ENCODE results near the gene ANXA4.
"Not testable (repeated sequence)": the region's sequence is repeated elsewhere in the genome, so short reads cannot be mapped to it uniquely, and the experiment has no call there.

Gene ANXA4

DNA sequence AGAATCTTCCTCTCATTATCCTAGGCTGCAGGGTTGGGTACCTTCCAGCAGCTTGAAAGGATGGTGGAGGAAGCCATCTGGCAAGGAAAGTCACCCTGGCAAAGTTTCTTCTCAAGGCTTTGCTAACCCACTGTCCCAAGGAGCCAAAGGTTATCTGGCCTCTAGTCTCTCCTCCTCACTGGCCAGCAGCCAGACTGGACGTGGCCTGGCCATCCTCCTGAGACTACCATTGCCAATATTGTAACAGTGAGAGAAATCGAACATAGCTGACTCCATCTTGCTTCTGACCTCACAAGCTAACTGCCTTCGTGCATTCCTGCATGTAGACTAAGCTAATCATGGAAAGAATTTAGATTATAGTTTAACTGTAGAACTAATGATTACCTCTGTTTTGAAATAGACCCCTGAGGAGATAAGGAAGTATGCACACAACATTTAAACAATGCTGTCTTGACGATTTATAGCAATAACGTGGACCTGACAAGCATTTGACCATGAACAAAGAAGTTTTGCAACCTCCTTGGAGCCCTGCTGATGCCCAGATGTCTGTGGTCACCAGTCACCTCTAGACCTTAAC lies 7.8 kb upstream of the ANXA4 start:
- POLR2A ChIA-PET = no interaction called here
- TF ChIP-seq, protein P1, sequence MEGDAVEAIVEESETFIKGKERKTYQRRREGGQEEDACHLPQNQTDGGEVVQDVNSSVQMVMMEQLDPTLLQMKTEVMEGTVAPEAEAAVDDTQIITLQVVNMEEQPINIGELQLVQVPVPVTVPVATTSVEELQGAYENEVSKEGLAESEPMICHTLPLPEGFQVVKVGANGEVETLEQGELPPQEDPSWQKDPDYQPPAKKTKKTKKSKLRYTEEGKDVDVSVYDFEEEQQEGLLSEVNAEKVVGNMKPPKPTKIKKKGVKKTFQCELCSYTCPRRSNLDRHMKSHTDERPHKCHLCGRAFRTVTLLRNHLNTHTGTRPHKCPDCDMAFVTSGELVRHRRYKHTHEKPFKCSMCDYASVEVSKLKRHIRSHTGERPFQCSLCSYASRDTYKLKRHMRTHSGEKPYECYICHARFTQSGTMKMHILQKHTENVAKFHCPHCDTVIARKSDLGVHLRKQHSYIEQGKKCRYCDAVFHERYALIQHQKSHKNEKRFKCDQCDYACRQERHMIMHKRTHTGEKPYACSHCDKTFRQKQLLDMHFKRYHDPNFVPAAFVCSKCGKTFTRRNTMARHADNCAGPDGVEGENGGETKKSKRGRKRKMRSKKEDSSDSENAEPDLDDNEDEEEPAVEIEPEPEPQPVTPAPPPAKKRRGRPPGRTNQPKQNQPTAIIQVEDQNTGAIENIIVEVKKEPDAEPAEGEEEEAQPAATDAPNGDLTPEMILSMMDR (IDR thresholded peaks at IDR 0.05; ENCODE audit: control extremely low read depth, extremely low read depth, low read depth, missing control alignments) = no peak
- DNase-seq (ENCODE audit: extremely low spot score) = no peak
- CTCF ChIA-PET = interaction anchor here (0.7 to 5.3 kb wide), 5 partner anchors 9 to 82 kb away, joined by 3 to 82 read pairs (median 5); no protein-coding TSS in a partner anchor

DNA sequence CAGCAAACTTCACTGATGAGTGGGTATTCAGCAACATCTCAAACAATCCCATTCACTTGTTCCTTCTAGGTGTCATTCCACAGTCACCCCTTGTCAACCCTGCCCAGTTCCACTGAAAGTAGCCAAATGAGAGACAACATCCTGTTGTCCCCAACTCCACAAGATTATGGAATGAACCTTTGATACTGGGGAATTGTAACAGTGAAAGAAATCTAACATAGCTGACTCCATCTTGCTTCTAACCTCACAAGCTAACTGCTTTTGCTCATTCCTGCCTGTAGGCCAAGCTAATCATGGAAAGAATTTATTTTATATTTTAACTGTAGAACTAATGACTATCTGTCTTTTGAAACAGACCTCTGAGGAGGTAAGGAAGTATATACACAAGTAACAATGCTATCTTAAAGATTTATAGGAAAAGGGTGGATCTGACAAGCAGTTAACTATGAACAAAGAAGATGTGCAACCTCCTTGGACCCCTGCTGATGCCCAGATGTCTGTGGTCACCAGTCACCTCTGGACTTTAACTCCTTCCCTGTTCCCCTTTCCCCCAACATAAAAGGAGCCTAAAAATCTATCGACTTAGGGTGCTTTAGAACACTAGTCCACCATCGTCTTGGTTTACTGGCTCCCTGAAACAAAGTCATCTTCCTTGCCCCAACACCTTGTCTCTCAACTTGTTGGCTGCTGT lies 6.9 kb upstream of the ANXA4 start:
- CTCF ChIA-PET = interaction anchor here (0.9 to 5.3 kb wide), 6 partner anchors 10 to 81 kb away, joined by 3 to 82 read pairs (median 4); no protein-coding TSS in a partner anchor
- TF ChIP-seq, protein P1 (IDR thresholded peaks at IDR 0.05; ENCODE audit: control extremely low read depth, extremely low read depth, low read depth, missing control alignments) = no peak
- POLR2A ChIA-PET = no interaction called here
- no peak for DNase-seq (ENCODE audit: extremely low spot score)

DNA sequence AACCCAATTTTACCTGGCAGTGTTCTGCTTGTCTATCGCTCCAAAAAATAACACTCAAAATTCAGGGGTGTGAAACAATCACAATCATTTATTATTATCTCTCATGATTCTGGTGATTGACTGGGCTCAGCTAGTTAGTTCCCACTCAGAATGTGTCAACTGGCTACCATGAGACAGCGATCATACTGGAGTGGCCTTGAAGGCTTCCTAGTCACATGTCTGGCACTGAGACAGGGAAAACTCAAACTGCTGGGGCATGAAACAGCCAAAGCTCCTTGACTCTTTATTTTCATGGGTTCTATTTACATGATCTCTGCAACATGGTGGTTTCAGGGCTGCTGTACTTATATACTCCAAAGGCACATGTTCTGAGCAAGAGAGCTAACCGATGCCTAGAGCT lies 6.2 kb upstream of the ANXA4 start:
- ChIA-PET CTCF (interaction anchor here (0.8 to 5.3 kb wide), 6 partner anchors 11 to 82 kb away, joined by 3 to 82 read pairs (median 4); no protein-coding TSS in a partner anchor), POLR2A (no interaction called here)

DNA sequence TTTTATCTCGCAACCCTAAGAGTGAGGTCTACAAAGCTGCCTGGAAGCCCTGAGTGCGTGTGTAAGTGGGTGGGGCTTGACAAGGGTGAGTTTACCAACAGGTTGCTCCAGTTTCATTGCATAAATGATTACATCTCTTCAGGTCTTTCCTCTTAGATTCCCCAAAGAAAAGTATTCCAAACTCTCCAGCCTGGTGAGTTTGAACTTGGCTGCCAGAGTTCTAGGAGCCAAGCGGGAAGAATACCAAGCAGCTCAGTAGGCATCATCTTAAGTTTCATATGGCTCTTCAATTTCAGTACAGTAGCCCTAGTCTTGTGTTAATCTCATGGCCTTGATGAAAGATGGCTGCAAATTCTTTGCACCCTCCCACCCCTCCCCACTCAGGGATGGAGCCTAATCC lies 3.8 kb upstream of the ANXA4 start:
- POLR2A ChIA-PET = interaction anchor here (0.6 kb wide), 1 partner anchor 25 kb away, joined by 4 read pairs; no protein-coding TSS in a partner anchor
- DNase-seq (ENCODE audit: extremely low spot score); CTCF ChIA-PET: not testable (repeated sequence)

More for the DNA sequence above, 6.2 kb upstream of the ANXA4 start:
- TF ChIP-seq, protein P1 (IDR thresholded peaks at IDR 0.05; ENCODE audit: control extremely low read depth, extremely low read depth, low read depth, missing control alignments) = no peak
- no peak for DNase-seq (ENCODE audit: extremely low spot score)

DNA sequence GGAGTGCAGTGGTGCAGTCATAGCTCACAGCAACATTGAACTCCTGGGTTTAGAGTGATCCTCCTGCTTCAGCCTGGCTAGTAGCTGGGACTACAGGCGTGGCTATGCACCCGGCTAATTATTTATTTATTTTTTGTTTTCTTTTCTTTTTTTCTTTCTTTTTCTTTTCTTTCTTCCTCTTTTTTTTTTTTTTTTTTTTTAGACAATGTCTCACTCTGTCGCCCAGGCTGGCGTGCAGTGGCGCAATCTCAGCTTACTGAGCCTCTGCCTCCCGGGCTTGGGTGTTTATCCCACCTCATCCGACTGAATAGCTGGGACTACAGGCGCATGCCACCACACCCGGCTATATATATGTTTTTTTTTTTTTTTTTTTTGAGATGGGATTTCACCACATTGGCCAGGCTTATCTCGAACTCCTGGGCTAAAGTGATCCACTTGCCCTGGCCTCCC lies 1.4 kb upstream of the ANXA4 start:
- ChIA-PET CTCF (interaction anchor here (0.8 to 6.8 kb wide), 8 partner anchors 15 to 175 kb away, joined by 3 to 90 read pairs (median 7); no protein-coding TSS in a partner anchor), POLR2A (interaction anchor here (1.2 to 2.8 kb wide), 2 partner anchors 9 to 60 kb away, joined by 3 to 9 read pairs; no protein-coding TSS in a partner anchor)
- no peak for DNase-seq (ENCODE audit: extremely low spot score)
- TF ChIP-seq, protein P1 (IDR thresholded peaks at IDR 0.05; ENCODE audit: control extremely low read depth, extremely low read depth, low read depth, missing control alignments) = no peak

DNA sequence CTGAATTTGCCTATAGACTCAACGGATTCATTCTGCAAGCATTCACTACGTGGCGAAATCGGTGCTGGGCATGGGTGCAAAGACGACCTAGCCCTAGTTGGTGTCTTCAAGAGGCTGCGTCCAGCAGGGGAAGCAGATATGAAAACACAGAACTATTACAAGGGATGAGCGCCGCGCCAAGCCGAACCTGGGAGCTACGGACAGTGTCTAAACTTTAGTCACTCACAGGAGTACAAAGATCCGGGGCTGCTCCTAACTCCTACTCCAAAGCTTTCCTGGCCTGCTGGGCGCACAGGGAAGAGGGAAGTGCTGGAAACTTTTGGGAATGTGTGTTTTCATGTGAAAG lies 732 bp upstream of the ANXA4 start:
- DNase-seq (ENCODE audit: extremely low spot score) = peak; percentile 72
- TF ChIP-seq, protein P1 (IDR thresholded peaks at IDR 0.05; ENCODE audit: control extremely low read depth, extremely low read depth, low read depth, missing control alignments) = no peak
- ChIA-PET POLR2A (interaction anchor here (1.1 to 2.8 kb wide), 3 partner anchors 10 to 59 kb away, joined by 3 to 9 read pairs (median 4); no protein-coding TSS in a partner anchor), CTCF (interaction anchor here (0.7 to 6.8 kb wide), 8 partner anchors 8 to 175 kb away, joined by 3 to 90 read pairs (median 7); no protein-coding TSS in a partner anchor)
